Measurements from ENCODE around the gene SYNE2. TPM values are rescaled to one million over a fixed set of nuclear protein-coding genes. Genes with fewer than 3 reads are reported as not detected.

The SYNE2 gene
- polyA plus RNA-seq, 3 donors, result 101 to 171 (median 160) TPM

- no peak for DNase-seq
These were observed 100.2 kb downstream of the SYNE2 start for GRCh38 chr14:63952933-63953437.

GRCh38 chr14:63956326-63956725 lies 103.5 kb downstream of the SYNE2 start:
- no peak for DNase-seq

- peak; percentile 22 for DNase-seq
These were observed 108.2 kb downstream of the SYNE2 start for GRCh38 chr14:63960926-63961567.

- DNase-seq, result peak; percentile 56
These were observed 110.1 kb downstream of the SYNE2 start for GRCh38 chr14:63962906-63963305.

- no peak for DNase-seq
These were observed 110.6 kb downstream of the SYNE2 start for GRCh38 chr14:63963439-63963838.

- DNase-seq, result no peak
These were observed 111.3 kb downstream of the SYNE2 start for GRCh38 chr14:63964113-63964512.

GRCh38 chr14:63966407-63966806 lies 113.6 kb downstream of the SYNE2 start:
- DNase-seq, result no peak

- DNase-seq, result no peak
These were observed 119.6 kb downstream of the SYNE2 start for GRCh38 chr14:63972323-63972932.

- DNase-seq, result no peak
These were observed 121.4 kb downstream of the SYNE2 start for GRCh38 chr14:63974176-63974575.

GRCh38 chr14:63981569-63981968 lies 128.8 kb downstream of the SYNE2 start:
- DNase-seq, result no peak

GRCh38 chr14:63982156-63982555 lies 129.4 kb downstream of the SYNE2 start:
- DNase-seq, result no peak

GRCh38 chr14:63982629-63983028 lies 129.8 kb downstream of the SYNE2 start:
- DNase-seq, result no peak

- no peak for DNase-seq
These were observed 134.2 kb downstream of the SYNE2 start for GRCh38 chr14:63986789-63987533.

- DNase-seq, result no peak
These were observed 135.8 kb downstream of the SYNE2 start for GRCh38 chr14:63988579-63988978.

GRCh38 chr14:63991833-63992232 lies 139.0 kb downstream of the SYNE2 start:
- no peak for DNase-seq

GRCh38 chr14:63992858-63993257 lies 140.1 kb downstream of the SYNE2 start:
- DNase-seq, result no peak

- no peak for DNase-seq
These were observed 141.2 kb downstream of the SYNE2 start for GRCh38 chr14:63993992-63994391.

GRCh38 chr14:63995285-63995684 lies 142.5 kb downstream of the SYNE2 start:
- DNase-seq, result no peak

- DNase-seq, result no peak
These were observed 143.2 kb downstream of the SYNE2 start for GRCh38 chr14:63996016-63996415.

- DNase-seq, result no peak
These were observed 143.9 kb downstream of the SYNE2 start for GRCh38 chr14:63996625-63997220.

- DNase-seq, result no peak
These were observed 147.9 kb downstream of the SYNE2 start for GRCh38 chr14:64000749-64001148.

GRCh38 chr14:64005822-64006221 lies 153.0 kb downstream of the SYNE2 start:
- DNase-seq, result no peak

- DNase-seq, result no peak
These were observed 155.2 kb downstream of the SYNE2 start for GRCh38 chr14:64008016-64008415.
